ENCODE results near the gene FRMD4A.
"Not testable (repeated sequence)": the region's sequence is repeated elsewhere in the genome, so short reads cannot be mapped to it uniquely, and the experiment has no call there.

The FRMD4A gene

DNA sequence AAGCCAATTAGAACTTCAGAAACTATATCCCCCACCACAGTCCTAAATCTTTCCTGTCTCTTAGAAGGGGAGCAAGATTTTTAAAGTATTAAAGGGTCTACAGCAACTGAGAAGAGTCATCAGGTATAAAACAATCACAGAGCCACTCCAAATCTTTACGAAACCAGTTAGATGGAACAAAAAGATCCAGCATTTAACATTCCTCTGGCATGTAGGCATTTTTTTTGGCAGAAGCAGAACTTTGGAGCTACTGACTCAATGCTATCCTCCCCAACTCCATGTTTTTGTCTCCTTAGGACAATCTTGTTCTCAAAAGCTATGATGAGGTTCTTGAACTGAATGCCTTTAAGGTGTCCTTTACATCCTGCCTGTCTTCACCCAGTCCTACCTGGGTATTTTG, 410.7 kb downstream of the FRMD4A start:
- no peak for DNase-seq

DNA sequence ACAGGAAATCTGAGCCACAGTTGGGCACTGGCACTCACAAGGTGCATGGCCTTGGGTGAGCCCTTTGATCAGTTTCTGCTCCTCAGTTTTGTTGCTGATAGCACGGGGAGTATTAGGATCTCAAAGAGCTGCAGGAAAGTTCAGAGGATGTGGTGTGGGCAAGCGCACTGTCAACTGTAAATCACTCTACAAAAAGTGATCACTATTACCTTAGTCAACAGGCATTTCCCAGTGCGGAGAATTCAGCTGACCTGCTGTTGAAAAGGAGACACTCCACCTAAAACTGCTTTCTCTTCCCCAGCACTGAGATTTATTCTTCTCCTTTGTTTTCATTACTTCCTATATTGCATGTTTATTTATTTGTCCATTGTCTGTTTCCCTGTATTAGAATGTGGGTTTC, 412.9 kb downstream of the FRMD4A start:
- DNase-seq = no peak

DNA sequence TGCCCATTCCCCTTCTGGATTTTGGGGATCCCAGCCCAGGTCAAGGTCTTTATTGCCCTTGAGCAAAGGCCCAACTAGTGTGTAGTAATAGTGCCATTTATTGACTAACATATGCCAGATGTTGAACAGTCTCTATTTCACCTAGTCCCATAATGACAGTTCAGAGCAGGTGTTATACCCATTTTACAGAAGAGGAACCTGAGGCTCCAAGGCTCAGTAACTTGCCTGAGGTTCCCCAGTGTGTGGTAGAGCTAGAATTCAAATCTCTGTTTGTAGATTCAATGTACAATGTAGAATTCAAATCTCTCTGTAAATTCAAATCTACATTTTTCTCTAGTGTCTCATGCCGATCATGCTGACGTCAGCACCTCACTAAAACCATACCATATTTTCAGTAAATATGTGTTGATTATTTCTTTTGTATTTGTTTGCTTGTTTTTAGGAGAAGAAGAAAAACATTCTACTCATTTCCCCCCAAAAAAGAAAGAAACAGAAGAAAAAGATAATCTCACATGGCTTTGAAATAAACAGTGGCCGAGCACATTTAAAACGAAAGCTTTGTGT, 414.3 kb downstream of the FRMD4A start:
- DNase-seq = no peak

DNA sequence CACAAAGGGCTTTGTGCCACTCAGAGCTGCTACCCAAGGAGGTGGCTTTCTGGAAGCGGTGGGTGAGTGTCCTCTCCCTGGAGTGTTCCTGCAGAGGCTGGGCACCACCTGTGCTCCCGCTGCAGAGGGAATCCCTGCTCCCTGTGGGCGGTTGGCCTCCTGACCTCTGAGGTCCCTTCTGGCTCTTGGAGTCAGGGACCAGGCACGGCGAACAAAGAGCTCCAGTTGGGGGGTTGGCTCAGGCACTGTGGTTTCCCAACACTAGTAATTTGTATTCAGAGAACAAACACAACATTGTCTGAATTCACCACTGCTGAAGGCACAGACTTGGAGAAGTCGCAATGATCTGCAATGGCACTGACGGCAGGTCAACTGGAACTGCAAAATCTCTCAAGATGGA, 415.0 kb downstream of the FRMD4A start:
- peak in 53 of 56 donors; percentile 9 to 91 (median 67) for DNase-seq

DNA sequence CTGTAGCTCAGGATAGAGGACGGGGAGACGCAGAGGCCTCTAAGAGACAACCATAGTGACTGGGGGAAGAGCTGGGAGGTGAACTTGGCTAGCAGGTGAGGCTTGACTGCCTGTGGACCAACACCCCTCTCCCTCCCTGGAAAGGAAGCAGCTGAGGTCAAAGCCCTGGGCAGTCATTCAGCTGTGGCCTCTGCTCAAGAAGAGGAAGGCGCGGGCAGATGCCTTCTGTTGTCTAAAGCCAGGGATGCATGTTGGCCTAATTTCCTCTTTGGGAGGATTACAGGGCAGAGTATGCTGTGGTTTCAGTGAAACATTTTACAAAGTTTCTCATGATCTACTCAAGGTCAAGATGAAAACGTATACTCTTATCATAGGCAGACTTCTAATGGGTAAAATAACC, 416.8 kb downstream of the FRMD4A start:
- DNase-seq = peak in 16 of 56 donors; percentile 4 to 39 (median 15)

DNA sequence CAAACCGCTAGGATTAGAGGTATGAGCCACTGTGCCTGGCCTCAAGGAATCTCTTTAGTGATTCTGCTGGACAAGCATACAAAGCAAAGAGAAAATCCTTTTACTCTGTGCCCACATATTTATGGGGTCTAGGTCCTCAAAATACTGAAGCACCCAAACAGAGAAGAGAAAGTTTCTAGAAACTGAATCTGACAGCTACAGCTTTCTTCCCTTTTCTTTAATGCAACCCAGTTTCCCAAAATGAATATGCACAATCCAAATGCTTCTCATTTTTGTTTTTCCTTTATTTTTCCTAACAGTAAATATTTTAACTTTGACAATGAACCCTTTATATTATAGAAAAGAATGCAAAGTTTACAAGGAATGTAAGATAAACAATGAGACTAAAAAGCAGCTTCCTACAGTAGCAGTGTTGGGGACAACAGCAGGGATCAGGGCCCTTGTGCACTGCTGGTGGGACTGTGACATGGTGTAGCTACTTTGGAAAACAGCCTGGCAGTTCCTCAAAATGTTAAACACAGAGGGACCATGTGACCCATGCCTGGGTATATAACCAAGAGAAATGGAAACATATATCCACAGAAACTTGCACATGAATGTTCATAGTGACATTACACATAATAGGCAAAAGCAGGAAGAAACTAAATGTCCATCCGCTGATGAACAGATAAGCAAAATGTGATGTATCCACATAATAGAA, 418.8 kb downstream of the FRMD4A start:
- no peak for DNase-seq

DNA sequence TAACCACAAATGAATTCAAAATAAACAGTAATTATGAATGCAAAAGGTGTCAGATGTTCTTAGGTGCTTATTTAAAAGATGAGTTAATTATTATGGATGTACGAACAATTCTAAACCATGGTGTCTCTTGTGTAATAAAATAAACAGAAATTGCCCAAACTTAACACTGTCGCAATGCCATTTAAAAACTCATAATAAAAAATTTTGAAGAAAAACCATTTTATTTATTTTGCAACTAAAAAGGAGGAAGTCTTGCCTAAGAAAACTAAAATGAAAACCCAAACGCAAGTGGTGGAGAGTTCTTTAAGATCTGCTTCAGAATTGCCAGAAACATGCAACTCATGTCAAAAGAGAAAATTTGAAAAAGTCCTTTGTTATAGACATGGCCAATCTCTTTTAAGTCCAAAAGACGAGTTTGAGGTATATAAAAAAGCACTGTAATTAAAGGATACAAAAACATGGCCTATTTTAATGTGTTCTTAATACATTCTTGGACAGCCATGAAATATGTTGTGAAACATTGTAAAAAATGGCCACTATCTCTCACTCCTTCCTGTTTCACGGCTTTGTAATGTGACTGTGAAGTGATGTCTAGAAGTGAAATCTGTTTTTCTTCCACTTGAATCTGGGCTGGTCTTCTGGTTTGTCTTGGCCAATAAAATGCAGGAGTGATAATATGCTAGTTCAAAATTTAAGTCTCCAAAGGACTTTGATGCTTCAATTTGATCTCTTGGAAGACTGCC, 421.0 kb downstream of the FRMD4A start:
- no peak for DNase-seq

DNA sequence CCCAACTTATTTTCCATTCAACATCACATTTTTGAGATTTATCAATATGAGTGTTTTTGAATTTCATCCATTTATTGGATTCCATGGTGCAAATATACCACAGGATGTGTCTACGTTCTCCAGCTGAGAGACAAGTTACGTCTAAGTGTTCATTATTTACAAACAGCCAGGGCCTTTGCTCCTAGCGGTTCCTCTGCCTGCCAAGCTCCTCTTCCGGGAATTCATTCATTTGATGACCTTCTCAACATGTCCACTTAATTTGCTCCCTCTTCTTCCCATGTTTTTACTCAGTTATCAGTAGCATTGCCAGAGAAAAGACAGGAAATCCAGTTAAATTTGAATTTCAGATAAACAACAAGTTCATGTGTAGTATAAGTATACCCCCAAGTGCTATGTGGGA, 422.2 kb downstream of the FRMD4A start:
- DNase-seq = no peak

DNA sequence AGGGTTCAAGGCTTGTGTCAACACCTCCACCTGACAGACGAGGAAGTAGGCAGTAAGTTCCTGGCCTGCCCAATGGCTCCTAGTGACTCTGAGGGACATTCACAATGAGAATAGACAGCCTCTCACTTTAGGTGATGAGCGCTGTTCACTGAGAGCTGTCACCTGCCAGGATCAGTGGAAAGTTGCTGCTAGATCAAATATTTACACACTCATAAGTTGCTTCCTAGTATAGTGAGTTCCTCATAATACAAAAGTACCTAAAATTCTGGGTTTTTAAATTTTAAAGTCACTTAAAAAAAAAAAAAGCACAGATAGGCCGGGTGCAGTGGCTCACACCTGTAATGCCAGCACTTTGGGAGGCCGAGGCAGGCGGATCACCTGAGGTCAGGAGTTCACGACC, 423.2 kb downstream of the FRMD4A start:
- DNase-seq = no peak

DNA sequence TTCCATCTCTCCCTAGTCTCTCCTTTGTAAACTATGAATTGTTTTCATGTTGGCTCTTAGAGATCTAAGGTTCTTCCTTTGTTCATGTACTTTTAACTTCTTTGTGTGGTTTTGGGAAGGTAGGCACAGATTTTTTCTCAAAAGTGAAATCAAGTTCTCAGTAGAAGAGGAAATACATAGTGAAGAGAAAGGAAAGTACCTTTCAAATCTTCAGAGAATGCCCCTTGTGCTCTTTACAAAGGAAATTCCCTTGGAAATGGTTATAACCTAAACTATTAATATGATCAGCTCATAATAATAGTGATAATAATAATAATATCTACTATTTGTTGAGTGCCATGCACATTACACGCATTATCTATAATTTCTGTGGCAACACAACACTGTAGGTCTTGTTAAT, 425.4 kb downstream of the FRMD4A start:
- no peak for DNase-seq

DNA sequence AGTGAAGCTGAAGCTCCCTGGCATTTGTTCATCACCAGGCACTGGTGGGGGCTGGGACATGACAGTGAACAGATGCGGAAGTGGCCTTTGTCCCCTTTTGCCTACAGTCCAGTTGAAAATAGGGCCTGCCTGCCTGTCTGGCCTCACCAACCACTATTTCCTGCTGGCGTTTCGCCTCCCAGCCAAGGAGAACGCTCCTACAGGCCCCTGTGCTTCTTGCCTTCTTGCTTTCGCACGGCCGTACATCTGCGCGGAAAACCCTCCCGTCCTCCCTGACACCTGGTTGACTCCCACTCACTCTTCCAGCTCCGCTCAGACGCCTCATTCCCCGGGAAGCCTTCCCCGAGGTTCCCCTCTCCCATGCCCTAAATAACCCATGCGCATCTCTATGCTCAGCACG, 426.7 kb downstream of the FRMD4A start:
- DNase-seq = peak in 27 of 56 donors; percentile 4 to 64 (median 25)

DNA sequence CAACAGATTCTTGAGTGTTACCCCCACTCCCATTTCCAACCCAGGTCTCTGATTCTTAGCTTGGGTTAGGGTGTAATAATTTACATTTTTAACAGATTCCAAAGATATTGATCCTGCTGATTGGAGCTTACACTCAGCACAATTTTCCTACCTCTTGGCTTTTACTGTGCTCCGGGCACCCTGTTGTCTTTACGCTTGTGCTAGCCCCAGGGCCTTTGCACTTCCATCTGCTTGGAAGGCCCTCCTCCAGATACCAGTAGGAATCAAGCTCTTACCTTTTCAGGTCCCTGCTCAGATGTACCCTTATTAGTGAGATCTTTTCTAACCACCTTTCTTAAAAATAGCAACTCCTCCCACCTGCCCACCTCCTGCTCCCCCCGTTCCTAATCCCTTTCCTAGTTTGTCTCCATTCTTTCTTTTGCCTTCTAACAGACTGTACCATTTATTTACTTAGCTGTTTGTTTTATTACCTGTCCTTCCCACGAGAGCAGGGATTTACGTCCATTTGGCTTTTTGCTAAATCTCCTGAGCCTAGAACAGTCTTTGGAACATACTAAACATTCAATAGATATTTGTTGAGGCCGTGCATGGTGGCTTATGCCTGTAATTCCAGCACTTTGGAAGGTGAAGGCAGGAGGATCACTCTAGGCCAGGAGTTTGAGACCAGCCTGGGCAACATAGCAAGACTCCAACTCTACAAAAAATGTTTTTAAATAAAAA, 427.7 kb downstream of the FRMD4A start:
- no peak for DNase-seq

DNA sequence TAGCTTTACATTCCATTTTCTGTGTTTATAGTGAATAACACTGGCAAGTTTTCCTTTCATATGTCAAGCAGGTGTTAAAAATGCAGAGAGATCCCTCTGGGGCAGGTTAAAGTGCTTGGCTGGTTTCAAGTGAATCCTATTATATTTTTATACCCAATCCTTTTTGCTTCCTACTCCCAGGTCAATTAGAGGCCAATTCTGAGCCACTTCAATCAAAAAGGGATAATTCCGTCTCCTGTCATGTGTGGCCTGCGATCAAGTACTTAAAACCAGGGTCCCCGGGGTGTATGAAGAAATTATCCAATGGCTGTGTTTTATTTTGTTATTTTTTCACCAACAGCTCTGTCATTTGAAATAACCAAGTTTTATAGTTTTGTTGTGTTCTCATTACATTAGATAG, 430.8 kb downstream of the FRMD4A start:
- DNase-seq = no peak

DNA sequence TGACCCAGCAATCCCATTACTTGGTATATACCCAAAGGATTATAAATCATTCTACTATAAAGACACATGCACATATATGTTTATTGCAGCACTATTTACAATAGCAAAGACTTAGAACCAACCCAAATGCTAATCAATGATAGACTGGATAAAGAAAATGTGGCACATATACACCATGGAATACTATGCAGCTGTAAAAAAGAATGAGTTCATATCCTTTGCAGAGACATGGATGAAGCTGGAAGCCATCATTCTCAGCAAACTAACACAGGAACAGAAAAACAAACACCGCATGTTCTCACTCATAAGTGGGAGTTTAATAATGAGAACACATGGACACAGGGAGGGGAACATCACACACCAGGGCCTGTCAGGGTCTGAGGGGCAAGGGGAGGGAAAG, 434.6 kb downstream of the FRMD4A start:
- DNase-seq = not testable (repeated sequence)

DNA sequence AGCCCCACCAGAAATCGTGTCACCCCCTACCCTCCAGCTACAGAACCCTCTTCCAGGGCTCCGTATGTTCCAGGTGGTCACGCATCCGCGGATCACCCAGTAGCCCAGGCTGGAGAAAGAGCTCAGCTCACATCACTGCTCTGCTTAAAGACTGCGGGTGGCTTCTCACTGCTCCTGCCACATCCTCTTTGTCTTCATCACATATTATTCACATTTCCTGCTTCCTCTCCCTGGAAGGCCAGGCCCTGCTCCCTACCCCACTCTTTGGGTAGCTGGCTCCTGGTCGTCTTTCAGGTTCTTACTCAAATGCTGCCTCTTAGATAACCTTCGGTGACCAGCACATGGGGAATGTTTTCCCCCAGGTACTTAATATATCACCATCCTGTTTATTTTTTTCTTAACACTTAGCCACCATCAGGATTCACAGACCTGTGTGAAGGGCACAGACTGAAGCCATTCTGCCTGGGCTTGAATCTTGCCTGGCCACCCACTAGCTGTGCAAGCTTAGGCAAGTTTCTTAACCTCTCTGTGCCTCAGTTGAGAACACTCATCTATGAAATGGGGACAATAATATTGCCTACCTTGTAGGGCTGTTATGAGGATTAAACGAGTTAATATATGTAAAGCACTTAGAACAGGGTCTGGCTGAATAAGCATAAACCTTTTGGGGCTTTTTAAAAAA, 436.2 kb downstream of the FRMD4A start:
- DNase-seq = no peak

DNA sequence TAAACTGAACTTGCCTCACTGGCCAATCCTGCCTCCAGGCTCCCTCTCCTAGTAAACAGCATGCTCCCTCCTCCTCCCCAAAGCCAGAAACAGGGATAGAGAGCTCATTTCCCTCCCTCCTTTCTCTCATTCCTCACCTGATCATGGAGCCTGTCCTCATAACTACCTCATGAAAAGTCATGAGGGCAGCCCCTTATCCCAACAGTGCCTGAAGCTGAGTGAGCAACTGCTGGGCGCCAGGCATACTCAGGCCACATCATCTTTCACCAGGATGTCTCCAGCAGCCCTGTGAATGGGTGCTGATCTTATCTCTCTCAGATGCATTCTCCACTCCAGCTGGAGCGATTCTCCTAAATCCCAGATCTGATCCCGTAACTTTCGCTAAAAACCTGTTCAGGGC, 436.8 kb downstream of the FRMD4A start:
- DNase-seq = no peak

DNA sequence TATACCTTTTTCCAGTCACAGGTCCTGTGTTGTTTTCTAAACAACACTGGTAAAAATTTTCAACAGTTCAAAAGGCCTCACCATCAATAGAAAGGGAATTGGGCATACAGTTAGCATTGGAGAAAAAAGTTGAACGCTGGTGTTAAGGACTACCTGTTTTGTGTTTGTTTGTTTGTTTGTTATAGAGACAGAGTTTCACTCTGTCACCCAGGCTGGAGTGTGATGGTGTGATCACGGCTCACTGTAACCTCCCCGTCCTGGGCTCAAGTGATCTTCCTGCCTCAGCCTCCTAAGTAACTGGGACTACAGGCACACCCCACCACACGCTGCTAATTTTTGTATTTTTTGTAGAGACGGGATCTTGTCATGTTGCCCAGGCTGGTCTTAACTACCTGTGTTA, 437.9 kb downstream of the FRMD4A start:
- DNase-seq = no peak

DNA sequence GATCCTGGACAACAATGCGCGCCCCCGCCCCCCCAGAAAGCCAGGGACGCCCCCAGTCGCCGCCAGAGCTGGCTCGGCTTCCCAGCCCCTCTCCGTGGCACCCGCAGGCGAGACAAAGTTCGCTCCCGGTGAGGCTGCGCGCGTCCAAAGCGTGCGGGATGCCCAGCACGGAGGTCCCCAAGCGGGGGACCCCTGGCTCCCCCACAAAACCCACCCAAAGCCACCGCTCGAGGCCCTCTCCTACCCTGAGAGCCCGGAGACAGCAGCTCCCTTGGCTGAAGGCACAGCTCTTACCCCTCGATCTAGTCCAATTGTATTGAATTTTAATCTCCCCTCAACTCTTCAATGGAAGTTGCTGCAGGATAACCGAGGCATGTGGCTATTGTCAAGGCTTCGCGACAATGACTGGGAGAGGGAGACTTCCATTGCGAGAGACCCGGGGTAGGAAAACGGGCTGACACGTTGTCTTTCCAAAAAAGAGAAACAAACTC, 438.7 kb downstream of the FRMD4A start:
- no peak for DNase-seq

DNA sequence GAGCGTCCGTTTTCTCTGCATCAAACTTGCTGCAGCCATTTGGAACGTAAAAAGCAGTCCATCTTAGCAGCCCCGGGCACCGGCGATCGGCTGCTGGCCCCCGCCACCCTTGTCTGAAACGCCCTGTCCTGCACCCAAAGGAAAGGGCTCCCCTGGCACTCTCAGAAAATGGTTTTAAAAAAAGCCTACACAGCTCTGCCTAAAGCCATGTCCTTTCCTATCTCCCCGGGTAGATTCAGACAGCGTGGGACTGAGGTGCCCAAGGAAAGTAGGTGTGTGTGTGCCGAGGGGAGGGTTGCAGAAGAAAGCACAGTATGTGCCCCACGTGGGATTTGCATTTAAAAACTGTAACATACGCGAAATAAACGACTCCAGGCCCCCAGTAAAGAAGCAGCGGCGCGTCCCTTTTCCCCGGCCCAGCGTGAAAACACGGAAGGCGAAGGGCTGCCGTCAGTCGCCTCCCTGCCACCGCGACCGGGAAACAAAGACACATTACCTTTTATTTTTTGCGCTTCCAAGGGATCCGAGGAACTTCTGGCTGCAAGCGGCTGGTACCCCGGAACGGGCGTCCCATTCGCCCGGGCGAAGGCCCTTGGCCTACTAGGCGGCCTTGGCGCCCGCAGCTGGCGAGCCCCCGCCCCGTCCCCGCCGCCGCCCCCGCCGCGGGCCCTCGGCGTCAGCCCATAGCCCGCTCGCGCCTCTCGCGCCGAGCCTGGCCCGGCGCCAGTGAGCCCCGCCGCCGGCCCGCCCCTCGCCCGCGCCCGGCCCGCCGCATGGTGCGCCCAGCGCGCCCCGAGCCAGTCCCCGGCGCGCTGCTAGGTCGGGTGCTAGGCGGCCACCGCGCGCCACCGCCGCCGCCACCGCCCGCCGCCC, 439.4 kb downstream of the FRMD4A start:
- peak in 6 of 56 donors; percentile 36 to 61 (median 46) for DNase-seq

Data from amygdala (tissue), 56 donors.